PC-9 (cell line): Measurements from ENCODE around the gene KRT4.

Experiments used
- CTCF ChIP-seq: fragments of 200-600 bp; sonication (generic); conservative IDR thresholded peaks from 2 replicates; pipeline ENCODE4 v1.6.1; 2017; ENCODE audit warnings: mixed run types, antibody characterized with exemption, mild to moderate bottlenecking, moderate library complexity
- EZH2 ChIP-seq: fragments of 200-600 bp; sonication (generic); IDR thresholded peaks from 2 replicates; pipeline ENCODE4 v1.8.0; 2017; ENCODE audit warnings: antibody characterized with exemption, low read depth

GRCh38 chr12:52760623-52761022 lies 53.3 kb downstream of the KRT4 start:
- TF ChIP-seq CTCF (no peak), EZH2 (no peak)
